A673 (cell line): ENCODE results near the gene KRT77. TPM values are rescaled to one million over a fixed set of nuclear protein-coding genes. Genes with fewer than 3 reads are reported as not detected.

Experiments used
- BruUV-seq: library from RNA; stranded (reverse); fragments of 400-500 nt; replicated peaks from 2 replicates; lab custom pipeline; 2021; lab: Mats Ljungman, UMichigan
- CTCF ChIA-PET: fragments of 300-600 bp; sonication (Branson Sonifier 250); formaldehyde crosslinking; loops from one replicate; lab custom pipeline; 2022; ENCODE audit warnings: antibody characterized with exemption; lab: Charles Lee
- POLR2A ChIA-PET: fragments of 300-600 bp; sonication (Branson Sonifier 250); formaldehyde crosslinking; loops from one replicate; lab custom pipeline; 2022; ENCODE audit warnings: antibody characterized with exemption; ENCODE audit not compliant: low non-redundant PET; lab: Charles Lee
- DNase-seq: peaks from one replicate; pipeline ENCODE4 v3.0.0-alpha.2; 2015; ENCODE audit warnings: low spot score
- H3K27ac ChIP-seq: fragments of 200-600 bp; sonication (generic); 2 replicates; pipeline ENCODE4 v1.5.1; 2016; ENCODE audit warnings: mixed run types, low read depth, mild to moderate bottlenecking, mixed read lengths, antibody characterized with exemption, low read length; ENCODE audit not compliant: poor library complexity, severe bottlenecking
- H3K27me3 ChIP-seq: fragments of 200-600 bp; sonication (generic); replicated peaks from 2 replicates; pipeline ENCODE4 v1.6.1; 2017; ENCODE audit warnings: mixed run types, low read depth, mild to moderate bottlenecking, mixed read lengths, antibody characterized with exemption, low read length; ENCODE audit not compliant: insufficient read depth, poor library complexity
- H3K36me3 ChIP-seq: fragments of 200-600 bp; sonication (generic); 2 replicates; pipeline ENCODE4 v1.6.1; 2016; ENCODE audit warnings: mixed run types, mild to moderate bottlenecking, mixed read lengths, antibody characterized with exemption, low read length; ENCODE audit not compliant: insufficient read depth, poor library complexity, severe bottlenecking
- H3K4me1 ChIP-seq: fragments of 200-600 bp; sonication (generic); 2 replicates; pipeline ENCODE4 v1.6.1; 2017; ENCODE audit warnings: mixed run types, mild to moderate bottlenecking, mixed read lengths, antibody characterized with exemption, low read length; ENCODE audit not compliant: insufficient read depth, poor library complexity, severe bottlenecking
- H3K4me3 ChIP-seq: fragments of 200-600 bp; sonication (generic); 2 replicates; pipeline ENCODE4 v1.5.1; 2016; ENCODE audit warnings: low read depth, mixed run types, mild to moderate bottlenecking, mixed read lengths, low read length; ENCODE audit not compliant: poor library complexity, severe bottlenecking
- H3K9me3 ChIP-seq: fragments of 200-600 bp; sonication (generic); 2 replicates; pipeline ENCODE4 v1.6.1; 2016; ENCODE audit warnings: mixed run types, low read depth, mild to moderate bottlenecking, mixed read lengths, antibody characterized with exemption, low read length; ENCODE audit not compliant: poor library complexity, severe bottlenecking
- EZH2 ChIP-seq: fragments of 200-600 bp; sonication (generic); IDR thresholded peaks from 2 replicates; pipeline ENCODE4 v1.6.1; 2017; ENCODE audit warnings: borderline replicate concordance, low read depth, mild to moderate bottlenecking, mixed read lengths, antibody characterized with exemption, low read length; ENCODE audit not compliant: poor library complexity, severe bottlenecking
- intact Hi-C: fragments of 100-400 bp; cut with micrococcal nuclease; formaldehyde crosslinking; loops from one replicate; pipeline ENCODE4 v1.10.0; 2022; ENCODE audit not compliant: unreplicated experiment
- total RNA-seq: library from RNA; stranded (reverse); gene quantifications from 2 replicates; pipeline ENCODE4 v1.2.3, GENCODE V29; 2021
- TF ChIP-seq, protein P1 (sequence below): fragments of 300-800, 200-600 bp; sonication (generic); conservative IDR thresholded peaks from 2 replicates; pipeline ENCODE4 v1.5.1; 2017; ENCODE audit warnings: low read depth, mild to moderate bottlenecking, antibody characterized with exemption, low read length, moderate library complexity, mixed read lengths

Gene KRT77
- total RNA-seq, 1 experiment from 2014 or later, result not detected

DNA sequence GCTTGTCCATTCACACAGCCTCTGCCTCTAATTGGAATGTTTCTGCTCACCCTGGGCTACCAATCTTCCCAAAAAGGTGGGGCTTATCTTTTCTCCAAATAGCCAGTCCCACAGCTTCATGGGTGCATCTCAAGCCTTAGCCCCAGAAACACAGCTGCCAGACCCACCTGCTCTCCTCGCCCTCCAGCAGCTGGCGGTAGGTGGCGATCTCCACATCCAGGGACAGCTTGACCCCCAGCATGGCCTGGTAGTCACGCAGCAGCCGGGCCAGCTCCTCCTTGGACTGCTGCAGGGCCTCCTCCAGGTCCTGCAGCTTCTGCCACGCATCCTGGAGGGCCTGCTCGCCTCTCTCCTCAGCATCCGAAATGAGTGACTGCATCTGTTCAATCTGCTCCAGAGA, 11.1 kb downstream of the KRT77 start:
- ChIA-PET POLR2A (no interaction called here), CTCF (no interaction called here)
- no TSS peak for BruUV-seq
- Histone ChIP-seq H3K27me3 (no peaks in the 10 kb centered on the region), H3K27ac (no peak overlapping the region), H3K36me3 (no peaks in the 10 kb centered on the region), H3K4me1 (no peaks in the 10 kb centered on the region), H3K4me3 (no peak overlapping the region), H3K9me3 (no peaks in the 10 kb centered on the region)
- TF ChIP-seq, protein P1, sequence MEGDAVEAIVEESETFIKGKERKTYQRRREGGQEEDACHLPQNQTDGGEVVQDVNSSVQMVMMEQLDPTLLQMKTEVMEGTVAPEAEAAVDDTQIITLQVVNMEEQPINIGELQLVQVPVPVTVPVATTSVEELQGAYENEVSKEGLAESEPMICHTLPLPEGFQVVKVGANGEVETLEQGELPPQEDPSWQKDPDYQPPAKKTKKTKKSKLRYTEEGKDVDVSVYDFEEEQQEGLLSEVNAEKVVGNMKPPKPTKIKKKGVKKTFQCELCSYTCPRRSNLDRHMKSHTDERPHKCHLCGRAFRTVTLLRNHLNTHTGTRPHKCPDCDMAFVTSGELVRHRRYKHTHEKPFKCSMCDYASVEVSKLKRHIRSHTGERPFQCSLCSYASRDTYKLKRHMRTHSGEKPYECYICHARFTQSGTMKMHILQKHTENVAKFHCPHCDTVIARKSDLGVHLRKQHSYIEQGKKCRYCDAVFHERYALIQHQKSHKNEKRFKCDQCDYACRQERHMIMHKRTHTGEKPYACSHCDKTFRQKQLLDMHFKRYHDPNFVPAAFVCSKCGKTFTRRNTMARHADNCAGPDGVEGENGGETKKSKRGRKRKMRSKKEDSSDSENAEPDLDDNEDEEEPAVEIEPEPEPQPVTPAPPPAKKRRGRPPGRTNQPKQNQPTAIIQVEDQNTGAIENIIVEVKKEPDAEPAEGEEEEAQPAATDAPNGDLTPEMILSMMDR, result no peak
- TF ChIP-seq EZH2, result no peak
- intact Hi-C loops, result no loop called here
- no peak for DNase-seq

DNA sequence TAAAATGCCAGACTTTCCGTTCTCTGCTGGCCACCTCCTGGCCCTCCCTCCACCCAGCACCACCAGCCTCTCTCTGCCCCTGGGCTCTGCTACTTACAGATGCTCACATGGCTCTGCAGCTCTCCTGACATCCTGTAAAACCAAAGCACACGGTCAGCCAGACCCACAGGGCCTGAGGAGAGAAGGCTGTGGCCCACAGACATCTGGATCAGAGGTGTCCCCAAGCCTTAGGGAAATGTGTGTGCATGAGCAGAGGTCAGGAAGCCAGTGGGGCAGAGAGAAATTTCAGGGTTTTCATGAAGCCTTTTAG, 11.5 kb downstream of the KRT77 start:
- Histone ChIP-seq H3K4me3 (no peak overlapping the region), H3K27me3 (no peaks in the 10 kb centered on the region), H3K36me3 (no peaks in the 10 kb centered on the region), H3K4me1 (no peaks in the 10 kb centered on the region), H3K9me3 (no peaks in the 10 kb centered on the region), H3K27ac (no peak overlapping the region)
- intact Hi-C loops, result no loop called here
- TF ChIP-seq EZH2, result no peak
- TF ChIP-seq, protein P1, result no peak
- POLR2A ChIA-PET, result no interaction called here
- CTCF ChIA-PET, result no interaction called here
- DNase-seq, result no peak
- no TSS peak for BruUV-seq

DNA sequence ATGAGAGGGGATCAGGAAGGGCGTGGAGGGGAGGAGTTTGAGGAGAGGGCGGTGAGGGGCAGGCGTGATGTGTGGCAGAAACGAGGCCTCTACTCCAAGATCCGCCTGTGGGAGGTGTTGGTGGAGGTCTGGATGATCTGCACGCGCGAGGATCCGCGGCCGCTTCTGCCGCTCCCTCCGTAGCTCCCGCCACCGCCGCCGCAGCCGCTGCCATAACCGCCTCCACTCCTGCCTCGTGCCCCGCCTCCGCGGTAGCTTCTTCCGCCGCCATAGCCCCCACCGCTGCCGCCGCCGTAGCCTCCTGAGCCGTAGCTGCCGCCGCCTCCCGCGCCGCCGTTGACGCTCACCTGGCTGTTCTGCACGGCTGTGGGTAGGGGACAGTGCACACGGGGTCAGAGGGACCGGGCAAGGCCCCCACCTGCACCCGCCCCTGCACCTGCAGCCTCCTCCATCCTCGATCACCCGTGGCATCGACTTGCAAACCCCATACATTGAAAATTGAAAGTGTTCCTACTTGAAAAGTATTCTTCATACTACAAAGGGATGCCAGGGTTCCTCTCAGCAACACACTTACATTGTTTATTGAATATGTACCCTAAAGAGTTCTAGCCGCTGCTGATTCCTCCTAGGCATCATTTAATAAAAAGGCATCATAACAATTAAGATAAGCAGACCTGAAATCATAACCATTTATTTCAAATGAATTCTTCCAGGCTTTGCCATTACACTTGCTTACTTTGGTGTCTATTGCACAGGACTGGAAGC, 12.1 kb downstream of the KRT77 start:
- POLR2A ChIA-PET, result no interaction called here
- Histone ChIP-seq H3K9me3 (no peaks in the 10 kb centered on the region), H3K36me3 (no peaks in the 10 kb centered on the region), H3K27me3 (no peaks in the 10 kb centered on the region), H3K4me1 (no peaks in the 10 kb centered on the region), H3K27ac (no peak overlapping the region), H3K4me3 (peak overlapping the region; percentile 23)
- DNase-seq, result peak; percentile 18
- intact Hi-C loops, result no loop called here
- TF ChIP-seq, protein P1, result no peak
- no peak for TF ChIP-seq EZH2
- no TSS peak for BruUV-seq
- CTCF ChIA-PET, result no interaction called here
